Esophagus mucosa (tissue), 1 donor: ENCODE results near the gene SORBS1. TPM values are rescaled to one million over a fixed set of nuclear protein-coding genes. Genes with fewer than 3 reads are reported as not detected.
A peak's percentile ranks its signal among the peaks of the same experiment; 100 is the strongest.

Experiments used
- ATAC-seq: fragments of 200-7000 bp; cut with Tn5 transposase; one replicate; pipeline ENCODE4 v1.9.1; 2020
- total RNA-seq: library from RNA; stranded (reverse); gene quantifications from one replicate; pipeline ENCODE4 v1.2.4, GENCODE V29; 2023
- donor health status: DM: yes; HTN: yes; CAD: no.

Gene SORBS1
- total RNA-seq, 1 donor from 2014 or later, result 23.2 TPM

DNA sequence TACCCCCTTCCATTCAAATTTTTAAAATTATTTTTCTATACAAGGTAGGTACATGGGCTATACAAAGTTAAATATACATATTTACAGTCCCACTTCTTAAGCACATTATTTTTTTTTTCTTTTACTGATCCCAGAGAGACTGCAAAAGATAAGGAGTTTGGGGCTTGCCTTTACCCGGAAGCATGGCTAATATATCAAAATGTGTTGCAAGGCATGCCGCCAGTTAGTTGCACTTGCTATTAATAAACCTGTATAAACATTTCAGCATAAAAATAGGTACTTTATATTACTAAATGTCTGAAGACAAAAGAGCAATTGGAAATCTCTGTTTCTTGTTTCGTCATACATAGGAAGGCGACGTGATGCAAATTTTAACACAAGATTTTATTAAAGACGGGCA, 248.9 kb downstream of the SORBS1 start:
- ATAC-seq, result no peak

DNA sequence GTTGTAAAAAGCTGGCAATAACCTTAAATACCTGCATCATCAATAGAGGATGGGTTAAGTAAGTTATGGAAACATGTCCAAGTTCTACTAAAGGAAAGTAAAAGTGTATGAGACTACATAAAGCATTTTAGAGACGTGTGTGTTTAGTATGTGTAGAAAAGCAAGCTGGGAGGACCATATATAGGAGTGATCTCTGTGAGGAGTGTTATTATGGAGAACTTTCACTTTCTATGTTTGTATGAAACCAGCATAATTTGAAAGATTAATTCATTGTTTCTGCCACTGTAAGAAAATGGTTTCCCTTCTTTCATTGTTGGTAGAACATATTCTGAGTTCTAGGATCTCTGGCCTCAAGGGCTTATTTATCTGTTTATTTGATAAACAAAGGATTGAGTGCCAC, 251.2 kb downstream of the SORBS1 start:
- ATAC-seq, result no peak

GRCh38 chr10:95308389-95309302, 252.5 kb downstream of the SORBS1 start:
- ATAC-seq, result peak; percentile 83

DNA sequence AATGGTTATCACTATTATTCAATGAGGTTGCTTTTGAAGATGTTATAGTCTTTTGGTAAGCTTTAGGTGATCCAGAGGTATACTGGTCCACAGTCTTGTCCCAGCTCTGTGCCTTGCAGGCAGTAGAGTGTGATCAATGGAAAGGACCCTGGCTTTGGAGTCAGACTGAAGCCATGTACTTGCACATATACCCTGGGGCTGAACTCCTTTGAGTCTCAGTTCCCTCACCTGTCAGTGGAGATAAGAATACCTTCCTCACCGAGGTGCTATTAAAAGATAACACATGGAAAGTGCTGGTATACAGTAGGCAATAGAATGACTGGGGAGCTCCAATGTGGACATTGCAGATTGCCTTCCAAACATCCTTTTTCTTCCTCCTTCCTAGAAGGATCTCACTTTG, 254.3 kb downstream of the SORBS1 start:
- no peak for ATAC-seq

DNA sequence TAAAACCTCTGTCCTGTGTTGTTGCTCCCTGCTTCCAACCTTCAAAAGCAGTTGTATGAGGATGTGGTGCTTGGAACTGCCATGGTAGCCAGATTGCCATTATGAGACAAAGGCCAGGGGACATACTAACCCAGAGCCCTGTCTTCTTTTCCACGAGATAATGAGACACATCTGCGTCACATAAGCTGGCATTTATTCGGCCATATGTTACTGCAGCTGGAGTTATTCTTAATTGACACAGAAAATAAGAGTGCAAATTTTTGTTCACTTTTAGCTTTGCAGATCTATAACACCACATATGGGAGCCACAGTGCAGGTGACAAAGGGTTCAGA, 254.9 kb downstream of the SORBS1 start:
- ATAC-seq, result no peak

DNA sequence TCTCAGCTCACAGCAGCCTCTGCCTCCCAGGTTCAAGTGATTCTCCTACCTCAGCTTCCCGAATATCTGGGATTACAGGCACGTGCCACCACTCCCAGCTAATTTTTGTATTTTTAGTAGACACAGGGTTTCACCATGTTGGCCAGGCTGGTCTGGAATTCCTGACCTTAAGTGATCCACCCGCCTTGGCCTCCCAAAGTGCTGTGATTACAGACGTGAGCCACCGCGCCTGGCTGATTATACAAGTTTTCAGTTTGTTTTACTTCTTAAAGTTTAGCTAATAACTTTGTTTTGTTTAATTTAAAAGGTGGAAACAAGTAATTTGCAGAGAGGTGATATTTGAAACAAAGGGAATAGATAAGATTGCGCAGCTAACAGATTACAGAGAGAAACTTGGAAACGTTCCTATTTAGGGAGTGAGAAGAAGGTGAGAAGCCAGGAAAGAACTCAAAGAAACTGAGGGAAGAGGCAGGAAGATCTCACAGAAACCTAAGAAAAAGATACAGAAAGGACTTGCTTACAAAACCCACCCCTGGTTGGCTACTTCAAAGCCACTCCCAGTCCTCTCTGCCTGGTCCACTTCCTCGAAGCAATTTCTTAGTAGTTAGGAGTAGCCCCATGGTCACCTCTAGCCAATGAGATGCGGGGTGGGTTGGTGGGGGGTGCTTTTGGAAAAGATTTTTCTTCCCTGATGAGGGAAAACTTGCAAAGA, 255.4 kb downstream of the SORBS1 start:
- ATAC-seq, result no peak

- no peak for ATAC-seq
These were observed 256.2 kb downstream of the SORBS1 start for GRCh38 chr10:95304976-95305375.

DNA sequence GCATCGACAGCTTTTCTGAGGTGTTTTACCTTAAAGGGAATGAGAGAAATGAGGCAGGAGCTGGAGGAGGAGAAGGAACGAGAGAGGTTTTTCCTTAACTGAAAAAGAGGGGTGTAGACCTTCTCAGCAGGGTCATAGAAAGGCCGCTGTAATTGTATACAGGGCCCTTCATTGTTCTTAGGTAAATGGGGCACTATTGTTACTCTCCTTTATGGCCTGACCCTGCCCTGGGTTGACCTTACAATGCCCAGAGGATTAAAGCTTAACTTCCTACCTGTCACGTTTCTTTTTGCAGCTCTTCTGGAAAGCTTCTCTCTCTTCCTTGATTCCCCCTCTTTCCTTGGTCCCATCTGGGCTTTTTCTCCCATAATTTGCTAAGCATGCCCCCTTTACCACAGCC, 256.7 kb downstream of the SORBS1 start:
- no peak for ATAC-seq

DNA sequence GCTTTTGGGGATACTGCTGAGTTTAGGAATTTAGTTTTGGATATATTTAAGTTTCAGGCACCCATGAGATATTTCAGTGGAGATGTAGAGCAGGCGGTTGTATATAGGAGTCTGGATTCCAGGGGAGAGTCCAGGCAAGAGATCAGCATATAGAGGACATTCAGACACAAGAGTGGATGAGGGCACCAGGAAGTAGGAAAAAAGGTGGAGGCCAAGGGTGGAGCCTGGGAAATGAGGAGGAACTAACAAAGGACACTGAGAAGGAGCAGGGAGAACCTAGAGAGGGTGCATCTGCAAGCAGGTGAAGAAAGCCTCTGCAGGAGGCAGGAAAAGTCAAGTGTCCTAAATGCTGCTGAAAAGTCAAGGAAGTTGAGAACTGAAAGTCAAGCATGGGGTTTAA, 257.2 kb downstream of the SORBS1 start:
- no peak for ATAC-seq

GRCh38 chr10:95303535-95303934, 257.6 kb downstream of the SORBS1 start:
- ATAC-seq, result no peak

- no peak for ATAC-seq
These were observed 261.1 kb downstream of the SORBS1 start for GRCh38 chr10:95300022-95300539.

- ATAC-seq, result no peak
These were observed 263.8 kb downstream of the SORBS1 start for GRCh38 chr10:95297402-95297801.

- ATAC-seq, result no peak
These were observed 264.4 kb downstream of the SORBS1 start for GRCh38 chr10:95296764-95297163.

DNA sequence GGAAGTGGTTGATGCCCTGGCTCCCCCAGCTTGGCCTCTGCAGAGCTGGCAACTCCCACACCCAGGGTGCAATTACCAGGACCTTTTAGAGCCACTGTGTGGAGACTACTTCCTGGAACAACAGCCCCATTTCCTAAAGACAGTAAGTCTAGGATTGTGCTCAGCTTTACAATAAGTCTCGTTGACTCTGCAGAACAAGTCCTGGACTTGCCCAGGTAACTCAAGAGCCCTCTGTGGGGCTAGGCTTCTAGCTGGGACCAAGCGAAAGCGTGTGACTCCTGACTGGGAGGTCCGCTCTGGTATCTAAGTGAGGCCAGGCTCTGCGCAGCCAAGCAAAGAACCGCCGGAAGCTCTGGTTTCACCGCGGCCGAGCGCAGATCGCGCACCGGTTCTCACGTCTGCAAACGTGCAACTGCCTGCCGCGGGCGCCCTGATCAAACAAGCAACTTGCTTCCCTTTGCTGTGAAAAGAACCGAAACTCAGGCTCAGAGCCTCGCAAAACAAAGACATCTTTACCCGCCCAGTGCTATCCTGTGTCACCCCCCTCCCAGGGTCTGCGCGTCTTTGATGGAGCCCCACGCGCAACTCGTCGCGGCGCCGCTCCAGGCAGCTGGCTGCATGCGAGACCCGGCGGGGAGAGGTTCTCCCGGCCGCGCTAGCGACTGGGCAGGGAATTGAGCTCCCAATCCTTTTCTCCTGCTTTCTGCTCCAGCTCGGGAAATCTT, 266.0 kb downstream of the SORBS1 start:
- ATAC-seq, result peak; percentile 85

DNA sequence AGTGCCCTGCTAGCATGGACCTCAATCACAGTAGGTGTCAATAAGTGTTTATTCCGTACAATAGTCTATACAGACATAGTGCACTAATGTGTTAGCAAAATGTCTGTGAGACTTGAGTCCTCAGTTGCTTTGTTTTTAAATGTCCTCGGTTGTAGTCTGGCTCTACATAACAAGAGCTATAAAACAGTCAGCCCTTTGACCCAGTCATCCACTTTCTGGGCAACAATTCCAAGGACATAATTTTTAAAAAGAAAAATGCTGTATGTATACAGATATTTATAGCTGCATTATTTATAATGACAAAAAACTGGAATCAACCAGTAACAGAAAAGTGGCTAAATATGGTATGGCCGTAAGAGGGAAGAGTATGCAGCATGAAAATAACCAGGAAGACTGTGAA, 267.5 kb downstream of the SORBS1 start:
- ATAC-seq, result no peak

DNA sequence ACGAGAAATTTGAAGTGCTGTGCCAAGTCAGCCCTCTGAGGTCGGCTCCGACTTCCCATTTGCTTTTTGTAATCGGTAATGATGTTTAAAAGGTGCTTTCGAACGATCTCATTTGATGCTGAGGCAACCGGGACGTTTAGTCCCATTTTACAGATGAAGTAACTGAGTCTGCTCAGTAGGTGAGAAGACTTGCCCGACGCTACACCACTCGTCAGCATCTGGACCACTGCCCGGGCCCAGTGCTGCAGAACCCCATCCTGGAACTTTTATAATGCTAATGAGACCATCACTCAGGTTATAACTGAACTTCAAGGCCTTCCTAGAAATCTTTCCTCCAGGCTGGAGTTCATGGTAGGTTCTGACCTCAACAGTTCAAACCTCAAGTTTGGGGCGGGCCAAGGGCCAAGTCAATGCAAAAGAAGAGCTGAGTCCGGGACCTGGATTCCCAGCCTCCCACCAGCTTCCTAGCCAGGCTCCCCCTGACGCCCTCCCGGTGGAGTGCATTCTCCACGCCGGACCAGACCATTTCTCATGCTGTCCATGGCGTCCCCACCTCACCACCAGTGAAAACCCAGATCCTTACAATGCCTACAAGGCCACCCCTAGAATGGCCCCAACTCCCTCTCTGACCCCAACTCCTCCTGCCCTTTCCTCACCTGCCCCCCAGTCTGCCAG, 269.7 kb downstream of the SORBS1 start:
- ATAC-seq, result no peak

DNA sequence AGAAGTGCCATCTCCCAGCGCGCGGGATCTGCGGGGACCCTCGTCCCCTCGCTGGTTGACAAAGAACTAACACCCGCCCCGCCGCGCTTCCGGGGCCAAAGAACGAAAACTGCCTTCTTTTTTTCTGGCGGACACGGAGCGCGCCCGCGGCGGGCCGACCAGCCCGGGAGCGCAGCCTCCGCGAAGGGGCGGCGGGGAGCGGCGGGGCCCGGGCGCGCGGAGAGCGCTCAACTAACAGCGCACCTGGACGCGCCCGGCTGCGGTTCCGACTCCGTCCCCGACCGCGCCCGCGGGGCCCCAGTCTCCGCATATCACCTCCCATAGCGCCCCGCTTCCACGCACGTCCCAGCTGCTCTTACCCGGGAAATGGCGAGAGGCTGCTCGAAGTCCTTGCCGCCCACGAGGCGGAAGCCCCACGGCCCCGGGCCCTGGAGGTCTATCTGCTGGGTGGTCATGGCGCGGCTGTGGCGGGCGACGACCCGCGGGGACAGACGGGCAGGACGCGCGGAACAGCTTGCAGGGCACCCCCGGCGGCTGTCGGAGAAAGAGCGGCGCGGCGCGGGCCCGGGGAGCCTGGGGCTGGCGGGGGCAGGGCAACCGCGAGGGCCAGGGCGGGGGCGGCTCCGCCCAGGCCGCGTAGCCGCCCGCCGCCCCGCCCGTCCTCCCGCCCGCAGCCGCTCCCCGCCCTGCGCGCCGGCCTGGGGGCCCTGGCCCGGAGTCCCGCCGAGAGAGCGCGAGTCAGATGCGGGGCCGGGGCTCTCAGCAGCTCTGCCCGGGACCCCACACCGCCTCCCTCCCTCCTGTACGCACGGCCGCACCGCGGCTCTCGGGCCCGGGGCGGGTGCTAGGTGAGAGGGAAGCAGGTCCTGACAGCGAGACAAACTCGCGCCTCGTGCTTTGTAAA, 270.5 kb downstream of the SORBS1 start, which contains the start of gene PDLIM1:
Gene PDLIM1 (minus strand): TSS at position 543 of the 904 bp plus-strand sequence. CDS start 88 bp downstream, at position 455.
- peak; percentile 86 for ATAC-seq

DNA sequence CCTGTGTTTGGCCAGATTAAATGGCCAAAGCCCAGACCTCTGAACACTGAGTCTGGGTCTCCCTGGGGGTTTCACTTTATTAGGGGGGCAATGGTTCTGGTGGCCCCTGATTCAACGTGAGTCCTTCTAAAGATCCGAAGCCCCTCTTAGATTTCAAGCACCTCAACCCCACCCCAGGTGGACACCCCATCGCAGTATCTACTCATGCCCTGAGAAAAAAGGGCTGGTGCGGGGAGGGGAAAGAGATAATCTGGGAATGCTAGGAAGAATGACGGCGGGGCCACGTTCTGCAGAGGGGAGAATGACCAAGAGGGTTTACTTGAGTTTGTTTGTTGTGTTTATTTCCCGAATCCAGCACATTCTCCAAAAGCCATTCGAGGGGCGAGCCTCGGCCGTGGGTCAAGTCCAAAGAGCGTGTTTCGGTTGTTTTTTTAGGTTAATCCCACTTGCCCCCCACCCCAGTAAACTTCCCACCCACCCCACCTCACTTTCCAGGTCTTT, 271.2 kb downstream of the SORBS1 start:
- ATAC-seq, result no peak

DNA sequence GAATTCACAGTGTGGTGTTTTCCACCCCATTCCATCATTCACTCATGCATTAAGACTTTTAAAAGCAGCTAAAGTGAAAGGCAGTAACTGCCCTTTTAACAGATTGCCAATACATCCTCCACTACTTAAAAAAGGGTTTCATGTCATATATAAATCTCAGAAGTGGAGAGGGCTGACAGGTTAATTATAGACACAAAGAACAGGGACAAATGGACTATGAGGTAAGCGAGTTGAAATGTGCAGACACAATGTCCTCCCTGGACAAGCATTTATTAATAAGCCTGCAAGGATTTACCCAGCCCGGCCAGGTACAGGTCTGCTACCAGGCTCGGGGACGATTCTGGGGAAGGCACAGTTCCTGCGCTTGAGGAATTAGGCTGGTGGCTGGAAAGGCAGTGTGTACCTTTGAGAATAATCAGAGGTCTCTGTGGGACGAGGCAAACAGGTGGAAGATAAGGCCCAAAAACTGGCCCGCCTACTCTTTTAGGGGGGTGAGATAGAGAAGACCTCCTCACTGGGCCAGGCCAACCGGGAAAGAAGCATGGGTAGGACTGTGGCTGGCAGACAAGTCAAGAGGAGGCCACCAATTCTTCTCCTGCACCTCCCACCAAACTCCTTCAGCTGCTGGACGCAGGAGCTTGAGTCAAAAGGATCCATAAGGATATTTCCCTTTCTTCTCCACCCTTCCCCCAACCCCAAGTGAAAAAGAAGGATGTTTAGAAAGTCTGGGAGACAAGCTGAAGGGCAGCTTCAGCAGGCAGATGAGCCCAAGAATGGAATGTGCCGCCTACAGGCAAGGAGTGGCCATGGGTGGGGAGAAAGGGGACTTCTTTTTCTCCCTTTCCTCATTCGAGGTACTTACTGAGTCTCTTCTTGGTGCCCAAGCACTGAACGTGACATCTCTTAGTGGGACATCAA, 271.9 kb downstream of the SORBS1 start:
- peak; percentile 22 for ATAC-seq

GRCh38 chr10:95288303-95288702, 272.9 kb downstream of the SORBS1 start:
- no peak for ATAC-seq
